Upper lobe of left lung (tissue), 6 donors: ENCODE results near the gene VKORC1L1. TPM values are rescaled to one million over a fixed set of nuclear protein-coding genes. Genes with fewer than 3 reads are reported as not detected.

Source experiments
- ATAC-seq, 2 donors: fragments of 200-7000 bp; cut with Tn5 transposase; one replicate each; pipeline ENCODE4 v1.9.1; 2022; ENCODE audit warnings: mild to moderate bottlenecking in 2 of 2, moderate library complexity in 2 of 2; ENCODE audit not compliant: low FRiP score in 2 of 2
- DNase-seq, 2 donors: peaks; one replicate each; pipeline ENCODE4 v3.0.0-alpha.2; 2019 to 2020
- H3K27ac ChIP-seq, 4 donors: fragments of 200-600 bp; sonication (generic); one replicate each; pipeline ENCODE4 v1.5.1; 2016 to 2019
- H3K27me3 ChIP-seq, 4 donors: fragments of 200-600 bp; sonication (generic); one replicate each; pipeline ENCODE4 v1.5.1; 2017 to 2019
- H3K36me3 ChIP-seq, 4 donors: fragments of 200-600 bp; sonication (generic); one replicate each; pipeline ENCODE4 v1.5.1; 2016 to 2019
- H3K4me1 ChIP-seq, 4 donors: fragments of 200-600 bp; sonication (generic); one replicate each; pipeline ENCODE4 v1.5.1; 2018 to 2019
- H3K4me3 ChIP-seq, 4 donors: fragments of 200-600 bp; sonication (generic); one replicate each; pipeline ENCODE4 v1.5.1; 2017 to 2019; ENCODE audit warnings: mild to moderate bottlenecking in 2 of 4, moderate library complexity in 1 of 4
- H3K9me3 ChIP-seq, 4 donors: fragments of 200-600 bp; sonication (generic); one replicate each; pipeline ENCODE4 v1.5.1; 2018 to 2019
- EP300 ChIP-seq, 4 donors: sonication (generic); formaldehyde crosslinking; IDR thresholded peaks; one replicate each; pipeline ENCODE4 v1.5.1; 2017; ENCODE audit warnings: antibody characterized with exemption in 4 of 4, control low read depth in 2 of 4
- POLR2A ChIP-seq, 4 donors: fragments of 450-650 bp; IDR thresholded peaks; one replicate each; pipeline ENCODE4 v1.5.1; 2016 to 2017; ENCODE audit warnings: antibody characterized with exemption in 4 of 4, mild to moderate bottlenecking in 2 of 4
- POLR2AphosphoS5 ChIP-seq, 2 donors: sonication (generic); formaldehyde crosslinking; IDR thresholded peaks; one replicate each; pipeline ENCODE4 v1.5.1; 2017; ENCODE audit warnings: antibody characterized with exemption in 2 of 2
- whole genome bisulfite sequencing, 2 donors: methylation state at CpG; one replicate each; pipeline ENCODE4 v1.1.5; 2017 to 2018; 5-methylcytosine and 5-hydroxymethylcytosine counted together
- total RNA-seq, 6 donors: library from RNA; depleted of rRNA in 4 of 6; stranded (reverse); fragments of >200 nt in 4 of 6; gene quantifications; one replicate each; pipeline versions ENCODE4 v1.1.0 to v1.2.1, GENCODE V29; 2016 to 2021
- TF ChIP-seq, protein P1 (sequence below), 6 experiments: fragments of 450-650 bp in 4 of 6; fragments of 200-600 bp in 2 of 6; sonication (generic) in 2 of 6; IDR thresholded peaks; one replicate each; pipeline ENCODE4 v1.5.1; 2016 to 2019; ENCODE audit warnings: antibody characterized with exemption in 6 of 6
- donor health status: DM: no; HTN: no; CAD: no; lungs with moderate emphysema.
- donor health status: DM: no; HTN: yes; CAD: no; lungs with severe emphysema.

Gene VKORC1L1
- total RNA-seq, 6 donors from 2014 or later, result 14.7 to 49.1 (median 33.8) TPM

DNA sequence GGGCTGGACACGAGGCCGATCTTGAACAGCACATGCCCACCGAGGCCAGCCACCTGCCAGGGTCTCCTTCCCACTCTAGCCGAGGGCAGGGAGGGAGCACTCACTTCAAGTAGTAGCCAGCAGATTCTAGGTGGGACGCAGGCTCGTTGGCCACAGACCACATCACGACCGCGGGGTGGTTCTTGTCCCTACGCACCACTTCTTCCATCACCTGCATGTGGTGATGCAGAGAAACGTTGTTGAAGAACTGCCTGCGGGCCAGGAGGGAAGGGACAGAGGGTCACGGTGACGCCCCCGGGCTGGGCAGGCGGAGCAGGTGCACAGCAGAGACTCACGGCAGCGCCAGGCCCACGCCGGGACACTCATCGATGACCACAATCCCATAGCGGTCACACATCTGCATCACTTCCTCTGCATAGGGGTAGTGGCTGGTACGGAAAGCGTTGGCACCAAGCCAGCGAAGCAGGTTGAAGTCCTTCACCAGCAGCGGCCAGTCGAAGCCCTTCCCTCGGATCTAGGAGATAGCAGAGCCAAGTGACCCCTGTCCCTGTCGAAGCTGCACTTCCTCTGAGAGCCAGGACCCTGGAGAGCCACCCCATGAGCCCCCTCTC lies 101.4 kb downstream of the VKORC1L1 start:
- WGBS, 2 donors, result 89 to 92% methylated on average over 11 to 28 of the region's 29 CpGs
- Histone ChIP-seq H3K4me1 (peaks cover 0 to under 1% (median 0%) of the 10 kb centered on the region in 4 donors), H3K36me3 (peaks cover 26 to 98% (median 77%) of the 10 kb centered on the region in 4 donors)

GRCh38 chr7:65974876-65975275 lies 102.0 kb downstream of the VKORC1L1 start:
- no peaks in the 10 kb centered on the region for H3K9me3 ChIP-seq
- no peak overlapping the region for H3K4me3 ChIP-seq
- no peak for DNase-seq
- 81 to 90% methylated on average over 4 to 8 of the region's 9 CpGs for WGBS, 2 donors
- peaks cover 0 to 6% (median under 1%) of the 10 kb centered on the region in 4 donors for H3K4me1 ChIP-seq
- H3K36me3 ChIP-seq, result peaks cover 20 to 97% (median 77%) of the 10 kb centered on the region in 4 donors
- H3K27me3 ChIP-seq, result no peaks in the 10 kb centered on the region
- no peak for ATAC-seq
- TF ChIP-seq, protein P1, sequence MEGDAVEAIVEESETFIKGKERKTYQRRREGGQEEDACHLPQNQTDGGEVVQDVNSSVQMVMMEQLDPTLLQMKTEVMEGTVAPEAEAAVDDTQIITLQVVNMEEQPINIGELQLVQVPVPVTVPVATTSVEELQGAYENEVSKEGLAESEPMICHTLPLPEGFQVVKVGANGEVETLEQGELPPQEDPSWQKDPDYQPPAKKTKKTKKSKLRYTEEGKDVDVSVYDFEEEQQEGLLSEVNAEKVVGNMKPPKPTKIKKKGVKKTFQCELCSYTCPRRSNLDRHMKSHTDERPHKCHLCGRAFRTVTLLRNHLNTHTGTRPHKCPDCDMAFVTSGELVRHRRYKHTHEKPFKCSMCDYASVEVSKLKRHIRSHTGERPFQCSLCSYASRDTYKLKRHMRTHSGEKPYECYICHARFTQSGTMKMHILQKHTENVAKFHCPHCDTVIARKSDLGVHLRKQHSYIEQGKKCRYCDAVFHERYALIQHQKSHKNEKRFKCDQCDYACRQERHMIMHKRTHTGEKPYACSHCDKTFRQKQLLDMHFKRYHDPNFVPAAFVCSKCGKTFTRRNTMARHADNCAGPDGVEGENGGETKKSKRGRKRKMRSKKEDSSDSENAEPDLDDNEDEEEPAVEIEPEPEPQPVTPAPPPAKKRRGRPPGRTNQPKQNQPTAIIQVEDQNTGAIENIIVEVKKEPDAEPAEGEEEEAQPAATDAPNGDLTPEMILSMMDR (IDR thresholded peaks at IDR 0.05), result no peak
- TF ChIP-seq POLR2A (IDR thresholded peaks at IDR 0.05), result no peak
- TF ChIP-seq EP300 (IDR thresholded peaks at IDR 0.05), result no peak
- no peak for TF ChIP-seq POLR2AphosphoS5 (IDR thresholded peaks at IDR 0.05)
- H3K27ac ChIP-seq, result no peak overlapping the region

More for the DNA sequence above, 101.4 kb downstream of the VKORC1L1 start:
- H3K27ac ChIP-seq, result no peak overlapping the region
- ATAC-seq (no peak), DNase-seq (peak in 1 of 2 donors; percentile 75)
- no peak overlapping the region for H3K4me3 ChIP-seq
- H3K9me3 ChIP-seq, result no peaks in the 10 kb centered on the region
- TF ChIP-seq, protein P1 (IDR thresholded peaks at IDR 0.05), result no peak
- no peaks in the 10 kb centered on the region for H3K27me3 ChIP-seq

GRCh38 chr7:65975814-65976445 lies 103.1 kb downstream of the VKORC1L1 start:
- H3K4me3 ChIP-seq, result no peak overlapping the region
- DNase-seq (no peak), ATAC-seq (no peak)
- WGBS, 2 donors, result 95 to 96% methylated on average over 11 of the region's 11 CpGs
- no peaks in the 10 kb centered on the region for H3K27me3 ChIP-seq
- H3K36me3 ChIP-seq, result peaks cover 20 to 90% (median 69%) of the 10 kb centered on the region in 4 donors
- TF ChIP-seq, protein P1 (IDR thresholded peaks at IDR 0.05), result no peak
- TF ChIP-seq EP300 (IDR thresholded peaks at IDR 0.05), result no peak
- no peak overlapping the region for H3K27ac ChIP-seq
- no peaks in the 10 kb centered on the region for H3K9me3 ChIP-seq
- peaks cover 9 to 17% (median 10%) of the 10 kb centered on the region in 4 donors for H3K4me1 ChIP-seq

DNA sequence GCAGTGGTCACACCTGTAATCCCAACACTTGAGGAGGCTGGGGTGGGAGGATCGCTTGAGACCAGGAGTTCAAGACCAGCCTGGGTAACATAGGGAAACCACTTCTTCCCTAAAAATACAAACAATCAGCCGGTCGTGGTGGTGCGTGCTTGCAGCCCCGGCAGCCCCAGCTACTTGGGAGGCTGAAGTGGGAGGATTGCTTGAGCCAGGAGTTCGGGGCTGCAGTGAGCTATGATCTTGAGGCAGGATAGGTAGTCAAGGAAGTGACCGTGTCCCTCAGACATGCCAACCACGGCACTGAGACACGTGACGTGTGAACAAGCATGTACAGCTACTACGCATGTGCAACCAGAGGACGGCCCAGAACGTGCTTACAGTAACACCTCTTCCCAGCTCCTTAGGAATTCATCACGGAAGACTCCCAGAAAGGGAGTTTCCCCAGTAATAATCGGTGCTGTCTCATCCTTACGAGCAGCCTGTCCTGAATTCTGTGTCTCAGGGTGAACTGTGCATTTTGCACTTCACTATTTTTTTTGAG lies 103.9 kb downstream of the VKORC1L1 start:
- no peak overlapping the region for H3K4me3 ChIP-seq
- no peaks in the 10 kb centered on the region for H3K27me3 ChIP-seq
- 96 to 97% methylated on average over 16 of the region's 16 CpGs for WGBS, 2 donors
- no peak for DNase-seq
- no peak for ATAC-seq
- no peaks in the 10 kb centered on the region for H3K9me3 ChIP-seq
- no peak for TF ChIP-seq POLR2AphosphoS5 (IDR thresholded peaks at IDR 0.05)
- TF ChIP-seq EP300 (IDR thresholded peaks at IDR 0.05), result no peak
- no peak for TF ChIP-seq POLR2A (IDR thresholded peaks at IDR 0.05)
- TF ChIP-seq, protein P1 (IDR thresholded peaks at IDR 0.05), result no peak
- peaks cover 12 to 24% (median 15%) of the 10 kb centered on the region in 4 donors for H3K4me1 ChIP-seq
- H3K36me3 ChIP-seq, result peaks cover 20 to 82% (median 61%) of the 10 kb centered on the region in 4 donors
- H3K27ac ChIP-seq, result no peak overlapping the region
